Right ventricle myocardium inferior (tissue), 1 donor: Measurements from ENCODE around the gene TMIGD1. TPM values are rescaled to one million over a fixed set of nuclear protein-coding genes. Genes with fewer than 3 reads are reported as not detected.
A peak's percentile ranks its signal among the peaks of the same experiment; 100 is the strongest.

Experiments used
- ATAC-seq: fragments of 200-7000 bp; cut with Tn5 transposase; one replicate; pipeline ENCODE4 v1.9.1; 2020; ENCODE audit warnings: mild to moderate bottlenecking, moderate library complexity
- DNase-seq: peaks from one replicate; pipeline ENCODE4 v3.0.0; 2021; ENCODE audit errors: missing footprints
- intact Hi-C: fragments of 100-400 bp; cut with DNase I; formaldehyde crosslinking; loops from one replicate; pipeline ENCODE4 v1.11.0; 2022
- long read RNA-seq: library from polyadenylated mRNA; unstranded; transcript quantifications from one replicate; pipeline ENCODE4 v2.0.0, GENCODE V29; 2021
- total RNA-seq: library from RNA; stranded (reverse); fragmentation: NEBNext Ultra II Directional; extraction: Animal tissue kit (Norgen Biotek cat#: 25700); gene quantifications from one replicate; pipeline ENCODE4 v1.2.1, GENCODE V29; 2021
- donor health status: DM: no; HTN: yes; CAD: no; lungs with severe emphysema.

TMIGD1 gene, protein sequence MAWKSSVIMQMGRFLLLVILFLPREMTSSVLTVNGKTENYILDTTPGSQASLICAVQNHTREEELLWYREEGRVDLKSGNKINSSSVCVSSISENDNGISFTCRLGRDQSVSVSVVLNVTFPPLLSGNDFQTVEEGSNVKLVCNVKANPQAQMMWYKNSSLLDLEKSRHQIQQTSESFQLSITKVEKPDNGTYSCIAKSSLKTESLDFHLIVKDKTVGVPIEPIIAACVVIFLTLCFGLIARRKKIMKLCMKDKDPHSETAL
- not detected for total RNA-seq
- long read RNA-seq = 0 reads

DNA sequence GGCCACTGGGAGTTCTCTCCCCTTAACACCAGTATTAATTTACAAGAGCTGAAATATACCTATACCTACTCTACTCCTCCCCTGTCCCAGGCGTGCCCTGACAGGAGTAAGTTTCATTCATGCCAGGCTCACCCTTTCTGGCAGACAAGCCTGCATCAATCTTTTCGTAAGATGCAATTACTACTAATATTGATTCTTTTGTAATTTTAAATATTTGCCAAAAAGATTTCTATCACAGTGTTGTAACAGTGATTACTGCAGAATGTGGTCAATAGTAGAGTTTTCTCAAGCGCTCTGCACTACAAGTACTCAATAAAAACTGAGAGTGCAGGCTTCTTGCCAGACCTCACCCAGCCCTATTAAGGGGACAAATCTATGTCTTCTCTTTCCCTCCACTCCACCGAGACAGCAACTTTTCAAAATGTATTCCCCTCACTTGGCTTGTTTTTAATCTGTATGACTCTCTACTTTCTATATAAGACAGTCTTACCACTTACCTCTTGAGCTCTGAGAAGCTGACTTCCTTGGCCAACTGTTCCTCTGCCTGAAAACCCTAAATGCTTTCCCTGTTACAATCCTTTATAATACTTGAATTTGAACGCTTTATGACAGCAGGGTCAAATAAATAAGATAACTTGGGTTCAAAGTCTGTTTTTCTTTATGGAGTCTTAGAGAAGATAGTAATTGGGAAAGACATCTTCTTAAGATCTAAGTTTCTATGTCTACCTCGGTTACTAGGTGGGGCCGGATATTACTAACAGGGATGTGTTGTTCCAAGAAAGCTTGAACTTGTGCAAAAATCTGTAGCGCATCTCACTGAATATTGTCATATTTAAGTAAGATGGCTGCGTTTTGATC is at the start of gene TMIGD1:
Gene TMIGD1 (minus strand): TSS at position 555 of the 858 bp plus-strand sequence. CDS start 1,924 bp downstream, outside the sequence.
- ATAC-seq (no peak), DNase-seq (no peak)
- intact Hi-C loops = no loop called here

DNA sequence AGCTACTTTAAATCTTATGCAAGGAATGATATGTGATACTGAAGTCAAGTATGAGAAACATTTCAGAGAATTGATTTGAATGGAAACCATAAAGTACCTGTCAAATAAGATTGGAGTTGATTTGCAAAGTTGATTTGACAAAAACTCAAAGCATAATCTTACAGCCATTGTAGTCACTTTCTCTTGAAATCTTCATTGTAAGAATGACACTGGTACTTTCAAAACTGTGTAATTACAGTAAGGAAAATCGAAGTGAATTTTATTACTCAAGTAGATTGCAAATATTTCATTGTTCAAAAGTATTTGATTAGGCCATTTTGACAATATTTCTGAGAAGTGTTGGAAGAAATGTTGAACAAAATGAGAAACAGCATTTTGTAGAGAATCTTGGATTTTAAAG is 48.5 kb upstream of the TMIGD1 start:
- ATAC-seq = no peak
- intact Hi-C loops = no loop called here
- no peak for DNase-seq

DNA sequence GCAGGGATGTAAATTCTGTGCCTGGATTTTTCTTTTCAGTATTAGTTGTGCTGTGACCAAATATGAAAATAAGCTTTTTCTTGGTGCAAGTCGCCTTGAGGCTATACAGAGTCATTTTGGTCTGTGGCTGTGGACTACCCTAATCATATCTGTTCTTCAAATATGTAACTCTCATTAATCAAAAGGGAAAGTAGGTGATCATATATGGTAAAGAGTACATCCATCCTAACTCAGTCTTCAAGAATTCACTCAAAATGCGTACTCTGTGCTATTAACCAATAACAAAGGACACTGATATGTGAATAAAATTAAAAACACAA is 47.4 kb upstream of the TMIGD1 start:
- DNase-seq (no peak), ATAC-seq (no peak)
- intact Hi-C loops = no loop called here

DNA sequence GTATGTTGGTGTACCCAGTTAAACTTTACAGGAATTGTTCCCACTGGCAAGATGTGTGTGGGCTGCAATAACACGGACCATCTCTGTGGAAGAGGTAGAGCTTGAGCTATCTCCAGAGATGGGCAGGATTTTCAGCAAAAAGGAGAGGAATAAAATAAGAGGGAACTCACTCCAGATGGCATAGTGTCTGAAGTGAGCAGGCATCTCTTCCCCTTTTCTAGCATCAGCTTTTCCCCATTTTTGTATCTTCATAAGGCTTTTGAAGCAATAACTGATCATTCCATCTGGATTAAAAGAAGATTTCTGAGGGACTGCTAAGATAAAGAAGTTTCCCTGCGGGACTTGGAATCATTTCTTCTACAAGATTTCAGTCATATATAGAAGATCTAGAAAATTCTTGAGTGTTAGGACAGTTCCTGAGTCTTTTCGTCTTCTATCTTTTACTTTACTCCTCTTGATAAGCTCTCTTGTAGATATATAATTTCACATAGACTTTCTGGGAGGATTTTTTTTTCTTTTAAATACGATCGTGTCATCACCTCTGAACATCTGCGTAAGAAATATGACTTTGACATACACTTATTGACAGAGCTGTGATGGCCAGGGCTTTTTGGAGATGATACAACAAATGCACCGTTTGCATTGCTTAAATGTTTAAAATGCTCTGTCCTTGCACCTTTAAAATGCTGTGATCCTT is 46.9 kb upstream of the TMIGD1 start:
- intact Hi-C loops = no loop called here
- DNase-seq (no peak), ATAC-seq (no peak)

DNA sequence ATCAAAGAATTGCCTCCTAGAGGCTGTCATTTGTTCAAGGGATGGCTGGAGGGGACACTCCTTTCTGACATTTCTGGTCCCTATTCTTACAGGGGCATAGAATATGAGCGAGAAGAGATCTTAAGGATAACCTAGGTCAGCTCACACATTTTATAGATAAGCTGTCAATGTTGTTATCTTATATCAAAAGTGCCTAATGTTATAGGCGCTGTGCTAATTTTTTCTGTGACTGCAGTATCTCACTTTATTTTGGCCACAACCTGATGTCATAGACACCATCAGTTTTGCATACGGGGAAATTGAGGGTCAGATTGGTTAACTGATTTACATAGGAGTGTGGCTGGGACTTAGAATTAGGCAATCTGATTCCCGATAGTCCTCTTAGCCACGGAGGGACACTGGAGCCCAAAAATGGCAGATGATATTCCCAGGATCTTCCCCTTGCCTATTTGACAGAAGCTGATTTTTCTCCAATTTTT is 46.1 kb upstream of the TMIGD1 start:
- DNase-seq = no peak
- intact Hi-C loops = loop anchor here (2.0 kb wide), 1 partner anchor 35 kb away; no protein-coding TSS in a partner anchor
- ATAC-seq = no peak

DNA sequence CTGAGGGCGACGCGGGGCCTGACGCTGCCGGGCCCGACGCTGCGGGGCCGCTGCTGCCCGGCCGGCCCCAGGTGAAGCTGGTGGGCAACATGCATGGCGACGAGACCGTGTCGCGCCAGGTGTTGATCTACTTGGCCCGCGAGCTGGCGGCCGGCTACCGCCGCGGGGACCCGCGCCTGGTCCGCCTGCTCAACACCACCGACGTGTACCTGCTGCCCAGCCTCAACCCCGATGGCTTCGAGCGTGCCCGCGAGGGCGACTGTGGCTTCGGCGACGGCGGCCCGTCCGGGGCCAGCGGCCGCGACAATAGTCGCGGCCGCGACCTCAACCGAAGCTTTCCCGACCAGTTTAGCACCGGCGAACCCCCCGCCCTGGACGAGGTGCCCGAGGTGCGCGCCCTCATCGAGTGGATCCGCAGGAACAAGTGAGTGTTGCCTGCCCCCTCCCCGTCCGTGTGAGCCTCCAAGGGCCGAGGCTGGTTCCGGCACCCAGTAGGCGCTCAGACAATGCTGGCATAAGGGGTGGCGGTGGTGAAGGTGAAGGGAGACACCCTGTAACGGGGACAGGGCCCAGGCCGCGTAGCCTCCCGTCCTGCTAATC is 45.5 kb upstream of the TMIGD1 start:
- ATAC-seq (no peak), DNase-seq (peak; percentile 62)
- intact Hi-C loops = loop anchor here (2.0 kb wide), 1 partner anchor 35 kb away; no protein-coding TSS in a partner anchor

DNA sequence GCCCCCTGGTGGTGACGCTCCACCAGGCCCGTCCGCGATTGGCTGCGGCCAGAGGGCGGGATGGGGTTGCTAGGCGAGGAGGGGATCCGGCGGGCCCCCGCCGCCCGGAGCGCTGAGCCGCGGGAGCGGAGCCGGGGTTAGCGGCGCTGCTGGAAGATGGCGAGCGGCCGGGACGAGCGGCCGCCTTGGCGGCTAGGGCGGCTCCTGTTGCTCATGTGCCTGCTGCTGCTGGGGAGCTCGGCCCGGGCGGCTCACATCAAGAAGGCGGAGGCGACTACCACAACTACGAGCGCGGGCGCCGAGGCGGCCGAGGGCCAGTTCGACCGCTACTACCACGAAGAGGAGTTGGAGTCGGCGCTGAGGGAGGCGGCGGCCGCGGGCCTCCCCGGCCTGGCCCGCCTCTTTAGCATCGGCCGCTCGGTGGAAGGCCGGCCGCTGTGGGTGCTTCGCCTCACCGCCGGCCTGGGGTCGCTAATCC is 45.0 kb upstream of the TMIGD1 start, which contains the start of gene CPD:
Gene CPD (plus strand): TSS at position 103 of the 478 bp plus-strand sequence. CDS start 54 bp downstream, at position 157.
- peak; percentile 98 for ATAC-seq
- intact Hi-C loops = loop anchor here (2.0 kb wide), 1 partner anchor 34 kb away; no protein-coding TSS in a partner anchor
- DNase-seq = peak; percentile 98

DNA sequence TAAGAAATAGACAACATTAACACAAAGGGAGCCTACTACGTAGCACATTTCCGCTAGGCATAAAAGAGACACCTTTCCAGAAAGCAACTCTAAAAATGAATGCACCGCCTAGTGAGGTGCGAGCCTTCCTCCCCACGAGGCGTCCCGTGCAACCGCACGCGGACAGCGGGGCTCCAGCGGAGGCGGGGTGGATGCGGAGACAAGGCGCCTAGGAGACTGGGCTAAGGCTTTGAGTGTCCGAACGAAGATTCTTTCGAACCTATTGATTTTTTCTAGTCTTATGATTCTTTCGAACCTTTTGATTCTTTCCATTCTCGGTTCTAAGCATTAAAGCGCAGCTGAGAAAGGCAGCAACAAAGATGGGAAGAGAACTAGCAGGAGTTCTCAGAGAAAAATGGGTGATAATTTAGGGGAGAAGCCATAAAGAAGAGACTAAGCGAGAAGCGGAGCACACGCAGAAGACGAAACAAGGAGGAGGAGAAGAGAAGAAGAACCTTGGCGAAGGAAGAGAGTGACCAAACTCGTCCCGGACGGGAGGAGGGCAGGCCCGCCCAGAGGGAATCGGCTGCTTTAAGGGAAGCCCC is 44.5 kb upstream of the TMIGD1 start:
- intact Hi-C loops = loop anchor here (2.0 kb wide), 1 partner anchor 34 kb away; no protein-coding TSS in a partner anchor
- DNase-seq = peak; percentile 84
- ATAC-seq = no peak

DNA sequence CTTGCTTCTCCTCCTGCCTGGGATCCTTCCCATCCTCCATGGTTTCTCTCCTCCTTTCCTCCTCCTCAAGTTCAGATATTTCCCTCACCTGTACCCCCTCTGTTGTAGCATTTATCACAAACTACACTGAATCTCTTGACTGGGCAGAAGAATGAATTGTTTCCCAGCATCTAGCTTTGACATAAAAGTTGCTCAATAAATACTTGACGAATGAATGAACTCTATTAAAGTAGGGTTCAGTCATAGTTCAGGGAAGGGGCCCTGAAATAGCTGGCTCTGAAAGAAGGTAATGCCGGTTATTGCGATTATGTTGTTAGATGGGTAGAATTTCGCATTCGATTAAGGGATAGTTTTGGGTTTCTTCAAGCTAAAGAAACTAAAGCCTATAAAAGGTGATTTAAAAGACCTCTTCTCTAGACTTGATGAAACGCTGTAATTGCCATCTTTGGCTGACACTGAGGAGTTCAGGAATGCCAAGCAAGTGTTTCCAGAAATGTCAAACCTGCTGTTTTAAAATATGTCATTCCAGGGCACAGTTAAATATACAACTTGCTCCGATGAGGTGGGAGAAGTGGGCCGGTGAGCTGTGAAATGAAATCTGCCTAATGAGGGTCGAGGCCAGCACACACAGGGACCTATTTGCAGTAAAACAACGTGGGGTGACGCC is 43.9 kb upstream of the TMIGD1 start:
- DNase-seq = no peak
- no peak for ATAC-seq
- intact Hi-C loops = loop anchor here (2.0 kb wide), 1 partner anchor 33 kb away; no protein-coding TSS in a partner anchor

DNA sequence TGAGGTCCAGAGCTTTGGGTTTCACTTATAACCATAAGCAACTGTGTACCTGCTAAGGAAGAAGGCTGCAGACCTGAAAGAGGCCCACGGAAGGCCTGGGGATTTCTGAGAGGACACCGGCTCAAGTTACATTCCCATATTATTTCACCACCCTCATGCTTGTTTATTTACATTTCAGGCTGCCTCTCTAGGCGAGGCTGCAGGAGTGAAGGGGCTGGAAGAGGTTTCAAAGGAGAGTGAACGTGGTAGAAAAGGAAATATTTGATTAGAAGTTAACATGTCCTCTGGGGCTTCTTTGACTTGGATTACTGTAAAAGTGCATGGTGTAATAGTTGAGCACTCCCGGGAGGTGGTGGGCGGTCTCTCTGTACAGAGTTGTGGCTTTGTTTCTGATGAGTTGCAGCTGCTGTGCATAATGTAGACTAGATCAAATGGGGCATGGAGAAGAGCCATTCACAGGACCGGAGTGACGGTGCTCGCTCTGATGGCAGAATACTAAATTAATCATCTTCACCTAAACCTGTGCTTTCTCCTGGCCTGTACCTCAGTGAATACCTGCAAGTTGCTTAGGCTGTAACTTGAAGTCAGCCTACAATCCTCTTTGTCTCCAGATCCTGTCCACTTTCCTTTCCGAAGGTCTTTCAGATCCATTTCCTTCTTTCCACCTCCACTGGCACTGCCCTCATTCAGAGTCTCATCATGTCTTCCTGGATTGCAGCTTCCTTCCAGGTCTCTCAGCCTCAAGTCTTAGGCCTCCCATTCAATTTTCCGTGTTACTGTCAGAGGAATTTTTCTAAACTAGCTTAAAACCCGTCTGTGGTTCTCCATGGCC is 43.0 kb upstream of the TMIGD1 start:
- DNase-seq = peak; percentile 75

DNA sequence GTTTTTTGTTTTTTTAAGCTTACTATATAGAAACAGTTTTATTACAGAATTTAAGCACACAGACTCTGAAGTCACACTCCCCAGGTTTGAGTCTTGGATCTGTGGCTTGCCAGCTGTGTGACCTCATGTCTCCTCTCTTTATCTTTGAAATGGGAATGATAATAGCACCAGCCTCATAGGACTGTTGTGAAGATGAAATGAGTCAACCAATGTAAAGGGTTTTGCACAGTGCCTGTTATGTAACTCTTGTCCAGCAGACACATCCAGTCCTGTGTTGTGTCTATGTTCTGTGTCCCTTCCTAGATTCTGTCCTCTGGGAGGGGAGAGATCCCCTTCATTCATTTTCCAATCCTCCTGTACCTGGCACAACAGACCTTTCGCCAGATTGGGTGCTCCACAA is 41.8 kb upstream of the TMIGD1 start:
- intact Hi-C loops = no loop called here
- ATAC-seq (no peak), DNase-seq (no peak)

More for the DNA sequence above, 43.0 kb upstream of the TMIGD1 start:
- intact Hi-C loops = no loop called here
- ATAC-seq = peak; percentile 35

DNA sequence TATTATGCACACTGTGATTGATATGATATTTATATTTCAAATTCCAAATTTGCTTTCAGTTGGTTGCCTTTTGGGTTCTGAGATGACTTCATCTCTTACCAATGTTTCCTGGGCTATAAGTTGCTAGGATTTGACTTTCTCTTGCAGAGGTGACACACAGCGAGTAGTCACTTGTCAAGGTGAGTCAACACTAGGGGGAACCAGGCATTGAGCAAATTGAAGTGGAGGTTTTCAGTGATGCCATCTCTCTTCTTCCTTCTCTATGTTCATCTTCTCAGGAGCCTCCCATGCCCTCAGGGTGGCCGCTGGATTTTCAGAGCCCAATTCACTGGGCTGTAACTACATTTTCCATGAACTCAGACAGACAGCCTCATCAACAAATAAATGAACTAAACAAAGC is 38.9 kb upstream of the TMIGD1 start:
- ATAC-seq (no peak), DNase-seq (no peak)
- intact Hi-C loops = no loop called here

DNA sequence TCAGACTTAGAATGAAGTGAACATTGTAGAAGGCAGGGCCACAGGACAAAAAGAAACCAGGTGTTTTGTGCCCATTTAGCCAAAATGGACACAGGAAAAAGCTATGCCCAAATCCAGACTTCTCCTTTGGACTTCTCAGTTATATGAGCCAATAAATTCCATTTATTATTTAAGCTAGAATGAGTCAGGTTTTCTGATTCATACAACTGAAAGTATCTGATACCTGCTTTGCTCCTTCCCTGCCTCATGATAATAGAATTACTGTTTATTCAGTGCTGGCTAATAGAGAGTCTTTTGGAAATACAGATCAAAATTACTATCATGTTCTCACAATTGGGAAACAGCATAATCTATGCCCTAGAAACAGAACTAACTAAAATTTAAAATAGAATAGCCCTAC is 36.1 kb upstream of the TMIGD1 start:
- intact Hi-C loops = no loop called here
- ATAC-seq = no peak

DNA sequence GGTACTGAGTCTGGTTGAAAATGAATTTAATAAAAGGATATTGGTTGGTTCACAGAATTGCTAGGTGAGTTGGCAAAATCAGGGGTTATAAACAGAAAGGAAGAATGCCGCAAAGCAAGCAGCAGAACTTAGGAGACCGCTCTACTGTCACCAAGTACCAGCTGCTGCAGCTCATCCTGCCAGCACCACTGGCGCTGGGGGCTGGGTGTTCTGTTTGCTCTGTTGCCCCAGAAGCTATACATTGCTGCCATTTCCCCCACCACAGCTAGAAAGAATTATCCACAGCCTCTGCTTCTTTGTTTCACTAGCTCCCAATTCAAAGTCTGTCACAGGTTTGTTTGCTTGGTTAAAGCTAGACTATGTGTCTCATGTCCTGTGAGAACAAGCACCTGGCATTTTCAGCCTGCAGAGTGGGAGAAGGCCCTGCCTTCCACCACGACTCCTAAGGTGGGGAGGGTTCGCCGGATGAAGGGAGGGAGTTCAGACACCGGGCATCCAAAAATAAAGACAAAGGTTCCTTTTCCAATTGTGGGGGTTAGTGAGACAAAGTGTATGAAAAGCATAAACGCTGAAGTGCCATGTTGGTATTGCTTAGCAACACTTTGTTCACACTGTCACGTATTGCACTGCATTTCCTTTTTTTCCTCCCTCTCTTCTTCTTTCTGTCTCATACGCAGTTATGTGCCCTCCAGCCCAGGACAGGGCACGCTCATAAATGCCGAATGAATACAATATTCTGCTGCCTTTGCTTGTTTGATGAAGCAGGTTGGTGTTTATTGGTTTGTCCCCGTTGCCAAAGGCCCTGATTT is 35.3 kb upstream of the TMIGD1 start:
- DNase-seq (no peak), ATAC-seq (no peak)
- intact Hi-C loops = no loop called here

More for the DNA sequence above, 36.1 kb upstream of the TMIGD1 start:
- no peak for DNase-seq

DNA sequence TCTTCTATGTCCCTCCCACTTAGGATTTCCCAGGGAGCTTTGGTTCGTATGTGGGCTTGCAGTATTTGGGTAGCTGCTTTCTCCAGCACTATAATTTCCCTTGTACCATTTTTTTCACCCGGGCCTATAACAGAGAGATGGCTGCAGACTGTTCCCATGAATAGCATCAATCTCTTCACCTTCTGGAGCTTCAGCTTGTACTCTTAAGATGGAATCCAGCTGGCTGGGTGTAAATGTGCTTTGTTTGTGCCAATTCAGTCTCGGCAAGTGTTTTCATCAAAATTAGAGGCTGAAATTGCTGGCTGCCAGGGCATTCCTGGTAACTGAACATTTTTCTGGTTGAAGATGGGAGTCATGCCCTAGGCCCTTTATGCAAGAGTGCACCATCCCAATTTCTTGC is 32.7 kb upstream of the TMIGD1 start:
- DNase-seq = no peak
- ATAC-seq = no peak
- intact Hi-C loops = no loop called here

DNA sequence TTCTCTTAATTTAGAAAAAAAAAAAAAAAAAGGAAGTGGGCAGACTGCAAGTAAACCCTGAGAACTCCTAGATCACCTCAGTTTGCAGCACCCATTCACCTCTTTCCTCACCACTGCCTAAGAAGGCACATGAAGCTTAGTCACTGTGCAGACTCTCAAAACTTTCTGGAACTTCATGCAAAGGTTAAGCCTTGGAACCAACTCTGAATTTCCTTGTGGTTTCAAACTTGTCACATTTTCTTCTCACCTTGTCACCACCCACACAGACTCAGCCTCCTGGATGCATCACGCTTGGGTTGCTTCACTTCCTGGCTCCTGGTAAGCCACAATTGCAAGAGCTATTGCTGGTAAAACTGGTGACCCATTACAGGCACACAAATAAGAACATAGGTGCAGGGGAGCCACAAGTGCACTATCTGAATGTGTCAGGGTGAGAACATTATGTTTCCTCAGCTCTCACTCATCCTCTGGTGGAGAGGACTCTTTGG is 29.9 kb upstream of the TMIGD1 start:
- intact Hi-C loops = no loop called here
- peak; percentile 46 for ATAC-seq
- no peak for DNase-seq
